GM19467 (cell line): ENCODE results near the gene ANP32E.
"Not testable (repeated sequence)": the region's sequence is repeated elsewhere in the genome, so short reads cannot be mapped to it uniquely, and the experiment has no call there.

Experiments
- ATAC-seq: cut with Tn5 transposase; IDR thresholded peaks from one replicate; pipeline ENCODE4 v1.9.1; 2021; ENCODE audit warnings: mild to moderate bottlenecking, moderate library complexity; ENCODE audit not compliant: unreplicated experiment

ANP32E gene

DNA sequence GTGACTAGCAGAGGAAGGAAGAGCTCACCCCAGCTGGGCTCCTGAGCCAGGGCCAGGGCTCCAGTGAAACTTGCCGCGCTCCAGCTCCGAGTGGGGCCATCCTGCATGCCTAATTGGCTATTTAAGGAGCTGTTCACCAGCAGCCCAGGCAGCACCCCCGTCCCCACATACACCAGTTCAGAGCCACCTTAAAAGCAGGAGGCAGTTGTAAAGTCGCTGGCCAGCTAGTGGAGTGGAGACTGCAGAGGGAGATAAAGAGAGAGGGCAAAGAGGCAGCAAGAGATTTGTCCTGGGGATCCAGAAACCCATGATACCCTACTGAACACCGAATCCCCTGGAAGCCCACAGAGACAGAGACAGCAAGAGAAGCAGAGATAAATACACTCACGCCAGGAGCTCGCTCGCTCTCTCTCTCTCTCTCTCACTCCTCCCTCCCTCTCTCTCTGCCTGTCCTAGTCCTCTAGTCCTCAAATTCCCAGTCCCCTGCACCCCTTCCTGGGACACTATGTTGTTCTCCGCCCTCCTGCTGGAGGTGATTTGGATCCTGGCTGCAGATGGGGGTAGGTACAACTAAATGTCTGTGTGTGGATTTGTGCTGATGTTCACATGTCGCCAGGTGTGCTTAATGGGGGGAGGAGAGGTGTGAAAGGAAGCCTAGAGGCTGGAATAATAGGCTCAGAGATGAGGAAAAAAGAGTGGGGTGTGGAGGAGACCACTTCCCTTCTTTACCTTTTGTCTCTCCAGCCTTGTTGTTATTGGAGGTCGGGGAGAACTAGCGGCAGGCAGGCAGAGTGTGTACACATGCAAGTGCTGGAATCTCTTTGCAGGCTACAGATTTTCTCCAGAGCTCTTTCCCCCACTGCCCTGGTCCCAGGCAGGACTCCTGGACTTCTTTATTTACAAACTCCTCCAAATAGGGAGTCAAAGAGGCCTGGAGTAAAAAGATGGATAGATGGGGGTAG, 22.0 kb upstream of the ANP32E start, which contains the start of gene CA14:
TSS of gene CA14 (plus strand) at position 151 of the 962 bp plus-strand sequence. CDS start at position 506, 355 bp downstream.
- ATAC-seq, result no peak

- ATAC-seq, result no peak
Observed at GRCh38 chr1:150256554-150257341, 20.8 kb upstream of the ANP32E start.

DNA sequence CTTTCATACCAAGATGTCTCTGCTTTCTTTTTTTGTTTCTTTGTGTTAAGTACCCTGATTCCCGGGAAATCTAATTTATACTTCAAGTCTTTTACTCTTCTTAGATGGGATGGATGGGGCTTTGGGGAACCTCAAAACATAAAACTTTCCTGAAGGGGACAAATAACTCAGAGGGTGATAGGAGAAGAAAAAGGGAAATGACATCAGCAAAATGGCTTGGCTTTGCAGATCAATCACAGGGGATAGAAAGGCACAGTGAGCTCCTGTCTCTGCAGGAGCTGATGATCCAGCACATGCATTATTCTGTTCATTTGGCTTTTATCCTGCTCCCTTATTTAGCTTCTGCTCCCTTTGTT, 20.3 kb upstream of the ANP32E start:
- ATAC-seq, result no peak

DNA sequence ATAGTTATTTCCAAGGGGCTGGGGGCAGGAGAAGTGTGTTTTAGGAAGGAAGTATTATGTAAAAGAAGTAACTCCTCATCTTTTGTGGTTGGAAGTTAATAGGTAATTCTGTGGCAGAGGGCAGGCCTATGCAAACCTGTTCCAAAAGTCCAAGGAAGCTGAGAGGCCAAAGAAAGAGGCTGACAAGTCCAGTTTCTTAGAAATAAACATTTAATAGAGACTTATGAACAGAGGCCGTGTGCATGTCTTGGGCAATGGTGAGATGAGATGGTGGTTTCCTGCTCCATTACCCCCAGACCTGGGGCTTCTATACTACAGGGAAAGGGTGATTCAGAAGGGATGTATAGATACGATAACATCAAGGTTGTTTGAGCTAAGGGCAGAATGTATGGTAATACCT, 14.0 kb upstream of the ANP32E start:
- ATAC-seq, result no peak

DNA sequence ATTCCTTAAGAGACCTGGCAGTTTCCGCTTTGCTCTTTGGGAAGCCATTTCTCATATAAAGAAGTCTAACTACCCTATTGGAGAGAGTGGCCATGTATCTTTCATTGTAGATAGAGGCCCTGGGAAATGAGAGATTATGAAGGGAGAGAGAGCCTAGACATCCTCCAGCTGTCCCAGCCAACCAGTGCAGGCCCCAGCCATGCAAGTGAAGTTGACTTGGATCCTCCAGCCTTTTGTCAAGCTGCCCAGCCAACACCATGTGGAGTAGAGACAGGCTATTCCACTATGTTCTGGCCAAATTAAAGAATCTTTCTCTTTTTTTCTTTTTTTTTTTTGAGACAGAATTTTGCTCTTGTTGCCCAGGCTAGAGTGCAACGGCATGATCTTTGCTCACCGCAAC, 7.1 kb upstream of the ANP32E start:
- ATAC-seq, result no peak

GRCh38 chr1:150237746-150238145, 1.8 kb upstream of the ANP32E start:
- ATAC-seq, result no peak

DNA sequence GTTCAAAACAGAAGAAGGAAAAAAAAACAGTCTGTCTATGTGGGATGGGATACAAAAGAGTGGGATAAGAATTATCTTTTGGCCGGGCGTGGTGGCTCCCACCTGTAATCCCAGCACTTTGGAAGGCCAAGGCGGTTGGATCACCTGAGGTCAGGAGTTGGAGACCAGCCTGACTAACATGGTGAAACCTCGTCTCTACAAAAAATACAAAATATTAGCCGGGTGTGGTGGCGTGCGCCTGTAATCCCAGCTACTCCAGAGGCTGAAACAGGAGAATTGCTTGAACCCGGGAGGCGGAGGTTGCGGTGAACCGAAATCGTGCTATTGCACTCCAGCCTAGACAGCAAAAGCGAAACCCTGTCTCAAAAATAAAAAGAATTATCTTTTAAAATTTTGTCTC, 1.3 kb upstream of the ANP32E start:
- ATAC-seq, result not testable (repeated sequence)

GRCh38 chr1:150236614-150237100, 745 bp upstream of the ANP32E start:
- no peak for ATAC-seq

GRCh38 chr1:150235294-150235851, 539 bp downstream of the ANP32E start:
- no peak for ATAC-seq

- peak; percentile 45 for ATAC-seq
Observed at GRCh38 chr1:150234566-150235293, 1.2 kb downstream of the ANP32E start.

- ATAC-seq, result no peak
Observed at GRCh38 chr1:150234309-150234565, 1.7 kb downstream of the ANP32E start.

- ATAC-seq, result no peak
Observed at GRCh38 chr1:150233359-150234308, 2.3 kb downstream of the ANP32E start.

- not testable (repeated sequence) for ATAC-seq
Observed at GRCh38 chr1:150232921-150233320, 3.0 kb downstream of the ANP32E start.

DNA sequence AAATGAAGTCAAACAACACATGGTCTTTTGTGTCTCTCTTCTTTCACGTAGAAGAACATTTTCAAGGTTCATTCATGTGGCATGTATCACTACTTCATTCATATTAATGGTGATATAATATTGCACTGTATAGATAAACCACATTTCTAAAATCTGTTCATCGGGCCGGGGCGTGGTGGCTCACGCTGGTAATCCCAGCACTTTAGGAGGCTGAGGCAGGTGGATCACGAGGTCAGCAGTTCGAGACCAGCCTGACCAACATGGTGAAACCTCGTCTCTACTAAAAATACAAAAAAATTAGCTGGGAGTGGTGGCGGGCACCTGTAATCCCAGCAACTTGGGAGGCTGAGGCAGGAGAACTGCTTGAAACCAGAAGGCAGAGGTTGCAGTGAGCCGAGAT, 7.7 kb downstream of the ANP32E start:
- not testable (repeated sequence) for ATAC-seq

DNA sequence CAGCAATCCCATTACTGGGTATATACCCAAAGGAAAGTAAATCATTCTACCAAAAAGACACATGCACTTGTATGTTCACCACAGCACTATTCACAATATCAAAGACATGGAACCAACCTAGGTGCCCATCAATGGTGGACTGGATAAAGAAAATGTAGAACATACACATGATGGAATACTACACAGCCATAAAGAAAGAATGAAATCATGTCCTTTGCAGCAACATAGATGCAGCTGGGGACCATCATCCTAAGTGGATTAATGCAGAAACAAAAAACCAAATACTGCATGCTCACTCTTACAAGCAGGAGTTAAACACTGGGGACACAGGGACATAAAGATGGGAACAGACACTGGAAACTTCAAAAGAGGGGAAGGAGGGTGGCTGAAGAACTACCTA, 8.7 kb downstream of the ANP32E start:
- ATAC-seq, result no peak

DNA sequence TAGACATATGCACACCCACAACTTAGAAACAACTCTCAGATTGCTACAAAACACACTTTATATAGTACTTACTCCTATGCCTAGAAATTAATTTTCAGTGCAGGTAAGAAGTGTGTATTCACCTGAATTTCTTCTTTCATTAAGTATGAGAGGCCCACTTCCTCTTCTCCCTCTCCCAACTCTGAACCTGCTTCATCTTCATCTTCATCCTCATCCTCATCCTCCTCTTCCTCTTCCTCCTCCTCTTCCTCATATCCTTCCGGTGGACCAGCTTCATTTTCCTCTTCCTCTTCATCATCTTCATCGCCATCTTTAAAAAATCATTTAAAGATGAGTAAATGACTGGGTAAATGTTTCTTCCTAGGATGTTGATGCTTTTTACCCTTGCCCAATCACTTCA, 9.4 kb downstream of the ANP32E start:
- ATAC-seq, result no peak

- no peak for ATAC-seq
Observed at GRCh38 chr1:150225546-150225945, 10.4 kb downstream of the ANP32E start.

DNA sequence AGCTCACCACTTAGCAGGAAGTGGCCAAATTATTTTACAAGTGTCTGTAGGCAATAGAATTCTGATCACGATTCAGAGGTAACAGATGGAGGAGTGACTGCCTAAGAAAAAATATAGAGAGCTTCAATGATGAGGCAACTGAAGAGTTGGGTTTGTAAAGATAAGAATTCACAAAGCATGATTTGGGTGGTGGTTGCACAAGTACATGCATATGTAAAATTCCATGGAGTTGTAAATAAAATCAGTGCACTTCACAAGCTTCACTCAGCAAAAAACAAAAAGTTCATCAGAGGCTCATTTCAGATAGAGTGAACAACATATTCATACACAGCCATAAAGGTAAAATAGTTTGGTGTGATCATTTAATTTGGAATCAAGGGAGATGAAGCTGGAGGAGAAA, 10.9 kb downstream of the ANP32E start:
- ATAC-seq, result no peak

GRCh38 chr1:150221552-150221951, 14.4 kb downstream of the ANP32E start:
- ATAC-seq, result no peak

DNA sequence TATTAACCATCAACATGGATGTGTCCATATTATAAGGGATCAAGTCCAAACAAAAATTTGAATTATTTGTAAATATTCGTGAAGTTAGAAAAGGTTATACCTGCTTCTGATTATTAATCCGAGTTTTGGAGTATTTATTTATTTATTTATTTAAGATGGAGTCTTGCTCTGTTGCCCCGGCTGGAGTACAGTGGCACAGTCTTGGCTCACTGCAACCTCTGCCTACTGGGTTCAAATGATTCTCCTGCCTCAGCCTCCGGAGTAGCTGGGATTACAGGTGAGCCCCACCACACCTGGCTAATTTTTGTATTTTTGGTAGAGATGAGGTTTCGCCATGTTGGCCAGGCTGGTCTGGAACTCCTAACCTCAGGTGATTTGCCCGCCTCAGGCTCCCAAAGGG, 20.1 kb downstream of the ANP32E start:
- not testable (repeated sequence) for ATAC-seq
